ENCODE data around the gene FGF19.

FGF19 gene

DNA sequence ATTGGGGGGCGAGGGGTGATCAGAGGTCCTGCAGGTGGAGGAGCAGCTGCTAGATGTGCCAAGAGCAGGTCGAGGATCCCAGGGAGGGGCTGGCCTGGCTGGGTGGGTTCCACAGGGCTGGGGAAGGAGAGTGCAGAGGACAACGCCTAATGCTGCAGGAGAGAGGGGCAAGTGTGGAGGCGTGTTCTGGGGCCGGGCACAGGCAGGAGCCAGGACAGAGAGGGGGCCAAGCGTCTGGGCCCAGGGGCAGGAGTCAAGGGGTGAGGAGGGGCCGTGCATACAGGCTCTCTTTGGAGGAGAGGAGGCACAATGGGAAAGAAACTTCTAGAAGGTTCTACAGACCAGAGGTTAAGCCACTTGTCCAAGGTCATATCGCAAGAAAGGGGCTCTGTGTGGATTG lies 26.7 kb upstream of the FGF19 start:
- TF ChIP-seq, protein P1, sequence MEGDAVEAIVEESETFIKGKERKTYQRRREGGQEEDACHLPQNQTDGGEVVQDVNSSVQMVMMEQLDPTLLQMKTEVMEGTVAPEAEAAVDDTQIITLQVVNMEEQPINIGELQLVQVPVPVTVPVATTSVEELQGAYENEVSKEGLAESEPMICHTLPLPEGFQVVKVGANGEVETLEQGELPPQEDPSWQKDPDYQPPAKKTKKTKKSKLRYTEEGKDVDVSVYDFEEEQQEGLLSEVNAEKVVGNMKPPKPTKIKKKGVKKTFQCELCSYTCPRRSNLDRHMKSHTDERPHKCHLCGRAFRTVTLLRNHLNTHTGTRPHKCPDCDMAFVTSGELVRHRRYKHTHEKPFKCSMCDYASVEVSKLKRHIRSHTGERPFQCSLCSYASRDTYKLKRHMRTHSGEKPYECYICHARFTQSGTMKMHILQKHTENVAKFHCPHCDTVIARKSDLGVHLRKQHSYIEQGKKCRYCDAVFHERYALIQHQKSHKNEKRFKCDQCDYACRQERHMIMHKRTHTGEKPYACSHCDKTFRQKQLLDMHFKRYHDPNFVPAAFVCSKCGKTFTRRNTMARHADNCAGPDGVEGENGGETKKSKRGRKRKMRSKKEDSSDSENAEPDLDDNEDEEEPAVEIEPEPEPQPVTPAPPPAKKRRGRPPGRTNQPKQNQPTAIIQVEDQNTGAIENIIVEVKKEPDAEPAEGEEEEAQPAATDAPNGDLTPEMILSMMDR (IDR thresholded peaks at IDR 0.05; ENCODE audit: extremely low read depth, missing control alignments) = no peak
- DNase-seq (ENCODE audit: low spot score) = no peak

DNA sequence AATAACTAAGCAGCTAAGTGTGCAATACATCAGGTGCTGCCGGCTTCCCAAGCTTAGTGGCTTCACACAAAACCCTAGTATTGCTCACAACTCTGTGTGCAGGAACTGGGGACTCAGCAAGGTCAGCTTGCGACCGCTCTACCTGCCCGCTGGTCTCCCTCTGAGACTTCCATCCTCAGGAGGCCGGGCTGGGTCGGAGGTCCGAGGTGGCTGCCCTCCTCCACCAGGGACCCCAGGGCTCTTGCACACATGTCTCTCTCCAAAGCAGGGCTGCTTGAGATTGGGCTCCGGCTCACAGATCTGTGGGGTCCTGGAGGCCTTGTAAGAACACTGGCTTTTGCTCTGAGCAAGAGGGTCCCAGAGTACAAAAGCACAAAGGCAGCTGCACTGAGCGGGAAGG lies 25.4 kb upstream of the FGF19 start:
- no peak for DNase-seq (ENCODE audit: low spot score)
- TF ChIP-seq, protein P1 (IDR thresholded peaks at IDR 0.05; ENCODE audit: extremely low read depth, missing control alignments) = no peak

DNA sequence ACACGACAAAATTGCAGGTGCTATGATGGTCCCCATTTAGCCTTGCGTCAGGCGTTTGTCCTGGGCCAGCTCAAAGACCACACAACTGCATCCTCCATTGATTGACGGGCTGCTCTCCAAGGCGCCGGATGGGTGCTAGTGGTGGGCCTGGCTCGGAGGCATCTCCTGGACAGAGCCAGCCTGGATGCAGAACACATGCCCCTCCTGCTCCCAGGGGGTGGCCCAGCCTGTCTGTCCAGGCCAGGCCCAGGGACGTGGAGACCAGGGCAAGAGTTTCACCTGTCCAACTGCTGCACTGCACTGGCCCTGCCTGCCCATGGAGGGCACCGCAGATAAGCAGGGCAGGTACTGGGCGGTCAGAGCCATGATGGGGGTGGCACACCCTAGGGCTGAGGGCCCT lies 23.4 kb upstream of the FGF19 start:
- TF ChIP-seq, protein P1 (IDR thresholded peaks at IDR 0.05; ENCODE audit: extremely low read depth, missing control alignments) = no peak
- no peak for DNase-seq (ENCODE audit: low spot score)

DNA sequence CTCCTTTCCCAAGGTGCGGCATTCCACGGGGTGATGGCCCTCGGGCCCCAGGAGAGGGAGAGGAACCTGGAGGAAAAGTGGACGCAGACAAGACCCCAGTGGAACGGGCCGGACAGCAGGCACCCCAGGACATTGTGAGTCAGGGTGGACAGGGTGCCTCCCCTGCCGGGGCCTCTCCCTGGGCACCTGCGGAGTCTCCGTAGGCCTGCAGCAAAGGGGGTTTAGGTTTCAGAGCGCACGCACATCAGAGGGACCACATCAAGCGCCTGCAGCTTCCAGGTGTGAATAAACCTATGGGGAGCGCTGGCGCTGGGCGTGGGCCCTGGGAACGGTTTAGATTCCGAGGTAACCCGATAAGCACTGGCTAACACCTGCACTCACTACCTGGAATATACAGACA lies 22.7 kb upstream of the FGF19 start:
- TF ChIP-seq, protein P1 (IDR thresholded peaks at IDR 0.05; ENCODE audit: extremely low read depth, missing control alignments) = no peak
- no peak for DNase-seq (ENCODE audit: low spot score)

DNA sequence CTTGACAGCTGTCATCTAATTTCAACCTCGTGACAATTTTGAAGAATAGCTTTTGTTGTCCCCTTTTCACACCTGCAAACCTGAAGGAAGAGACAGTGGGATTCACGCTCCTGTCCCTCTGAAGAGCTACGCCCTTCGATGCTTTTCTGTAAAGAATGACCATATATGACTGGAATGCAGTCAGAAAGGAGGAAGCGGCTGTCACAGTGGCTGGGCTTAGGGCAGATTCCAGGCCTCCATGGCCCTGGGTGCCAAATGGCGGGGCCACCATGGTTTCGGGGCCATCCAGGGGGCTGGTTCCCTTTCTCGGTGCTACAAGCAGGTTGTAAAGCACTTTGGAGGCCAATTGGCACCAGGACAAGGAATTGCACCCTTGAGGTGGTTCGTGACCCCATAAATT lies 22.2 kb upstream of the FGF19 start:
- DNase-seq (ENCODE audit: low spot score) = no peak
- TF ChIP-seq, protein P1 (IDR thresholded peaks at IDR 0.05; ENCODE audit: extremely low read depth, missing control alignments) = no peak

DNA sequence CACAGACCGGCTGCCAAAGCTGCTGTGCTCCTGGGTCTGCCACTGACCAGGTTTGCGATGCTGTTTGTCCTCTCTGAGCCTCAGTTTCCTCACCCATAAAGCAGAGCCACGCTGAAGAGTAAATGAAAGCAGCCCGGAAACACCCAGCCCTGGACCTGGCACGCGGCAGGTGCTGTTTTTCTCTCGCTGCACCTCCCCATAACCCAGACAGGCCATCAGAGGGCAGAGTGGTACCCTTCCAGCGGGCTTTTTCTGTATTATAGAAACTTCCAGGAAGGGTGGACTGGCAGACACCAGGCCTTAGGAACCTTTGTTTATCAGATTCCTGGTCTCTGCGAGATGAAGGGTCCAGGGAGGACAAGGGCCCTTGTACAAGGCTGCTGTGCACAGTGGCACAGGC lies 17.9 kb upstream of the FGF19 start:
- TF ChIP-seq, protein P1 (IDR thresholded peaks at IDR 0.05; ENCODE audit: extremely low read depth, missing control alignments) = no peak
- DNase-seq (ENCODE audit: low spot score) = no peak

DNA sequence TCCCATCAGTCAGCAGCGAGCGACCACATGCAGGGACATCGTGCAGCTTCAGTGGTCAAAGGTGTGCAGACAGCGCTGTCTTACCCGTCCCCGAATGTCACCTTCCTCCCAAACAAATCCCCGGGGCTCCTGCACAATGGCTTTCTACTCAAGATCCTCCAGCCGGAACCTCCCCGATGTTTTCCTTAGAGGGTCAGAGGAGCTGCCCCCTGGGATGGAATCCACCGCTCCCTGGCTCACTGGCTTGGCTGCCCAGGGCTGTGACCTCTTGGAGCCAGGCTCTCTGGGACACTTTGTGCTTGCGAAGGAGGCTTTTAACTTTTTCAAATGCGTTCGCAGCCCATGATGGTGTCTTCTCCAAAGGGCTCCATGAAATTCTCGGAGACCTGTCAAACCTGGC lies 17.3 kb upstream of the FGF19 start:
- TF ChIP-seq, protein P1 (IDR thresholded peaks at IDR 0.05; ENCODE audit: extremely low read depth, missing control alignments) = no peak
- DNase-seq (ENCODE audit: low spot score) = no peak
